DND-41 (cell line): ENCODE data around the gene CFAP299.

Source experiments
- ATAC-seq: fragments of 200-7000 bp; cut with Tn5 transposase; 3 replicates; pipeline ENCODE4 v1.9.1; 2021; ENCODE audit warnings: low read depth; ENCODE audit not compliant: insufficient read depth
- DNase-seq: peaks from one replicate; pipeline ENCODE4 v3.0.0-alpha.2; 2020
- H2AFZ ChIP-seq: 2 replicates; pipeline ENCODE4 v1.6.0; 2012; ENCODE audit warnings: low read depth, low read length
- H3K27ac ChIP-seq: 2 replicates; pipeline ENCODE4 v1.5.1; 2012; ENCODE audit warnings: low read length, inconsistent platforms
- H3K27me3 ChIP-seq: fragments of 200-600 bp; sonication (generic); 2 replicates; pipeline ENCODE4 v1.6.0; 2012; ENCODE audit warnings: low read length, mild to moderate bottlenecking, inconsistent platforms; ENCODE audit not compliant: insufficient read depth, poor library complexity
- H3K36me3 ChIP-seq: 2 replicates; pipeline ENCODE4 v1.5.1; 2012; ENCODE audit warnings: low read length, inconsistent platforms; ENCODE audit not compliant: insufficient read depth
- H3K4me1 ChIP-seq: 2 replicates; pipeline ENCODE4 v1.5.1; 2012; ENCODE audit warnings: mild to moderate bottlenecking, low read length; ENCODE audit not compliant: insufficient read depth
- H3K4me2 ChIP-seq: 2 replicates; pipeline ENCODE4 v1.6.0; 2012; ENCODE audit warnings: mild to moderate bottlenecking, moderate library complexity, low read length, inconsistent platforms; ENCODE audit not compliant: insufficient read depth
- H3K4me3 ChIP-seq, 2 experiments: fragments of 200-600 bp in 1 of 2; shearing (Covaris generic) in 1 of 2; 2 replicates each; pipeline ENCODE4 v1.5.1; 2012 to 2016; ENCODE audit warnings: inconsistent platforms in 2 of 2, low read length in 2 of 2, mild to moderate bottlenecking in 2 of 2, low read depth in 1 of 2, moderate library complexity in 1 of 2
- H3K79me2 ChIP-seq: 2 replicates; pipeline ENCODE4 v1.6.0; 2012; ENCODE audit warnings: low read length, inconsistent platforms; ENCODE audit not compliant: insufficient read depth
- H3K9ac ChIP-seq: 2 replicates; pipeline ENCODE4 v1.6.0; 2012; ENCODE audit warnings: low read depth, mild to moderate bottlenecking, inconsistent platforms, low read length, moderate library complexity
- H3K9me3 ChIP-seq: 2 replicates; pipeline ENCODE4 v1.5.1; 2012; ENCODE audit warnings: low read length, moderate library complexity, mild to moderate bottlenecking, inconsistent platforms; ENCODE audit not compliant: insufficient read depth, severe bottlenecking
- H4K20me1 ChIP-seq: 2 replicates; pipeline ENCODE4 v1.6.0; 2012; ENCODE audit warnings: low read length; ENCODE audit not compliant: insufficient read depth
- EZH2 ChIP-seq: IDR thresholded peaks from 3 replicates; pipeline ENCODE4 v1.6.1; 2012; ENCODE audit warnings: borderline replicate concordance, low read depth, mild to moderate bottlenecking, moderate library complexity, low read length, inconsistent platforms; ENCODE audit not compliant: severe bottlenecking
- TF ChIP-seq, protein P1 (sequence below): IDR thresholded peaks from 2 replicates; pipeline ENCODE4 v1.5.1; 2012; ENCODE audit warnings: borderline replicate concordance, low read length, moderate library complexity, mild to moderate bottlenecking; ENCODE audit not compliant: poor library complexity, severe bottlenecking; ENCODE audit errors: extremely low read depth

The CFAP299 gene

DNA sequence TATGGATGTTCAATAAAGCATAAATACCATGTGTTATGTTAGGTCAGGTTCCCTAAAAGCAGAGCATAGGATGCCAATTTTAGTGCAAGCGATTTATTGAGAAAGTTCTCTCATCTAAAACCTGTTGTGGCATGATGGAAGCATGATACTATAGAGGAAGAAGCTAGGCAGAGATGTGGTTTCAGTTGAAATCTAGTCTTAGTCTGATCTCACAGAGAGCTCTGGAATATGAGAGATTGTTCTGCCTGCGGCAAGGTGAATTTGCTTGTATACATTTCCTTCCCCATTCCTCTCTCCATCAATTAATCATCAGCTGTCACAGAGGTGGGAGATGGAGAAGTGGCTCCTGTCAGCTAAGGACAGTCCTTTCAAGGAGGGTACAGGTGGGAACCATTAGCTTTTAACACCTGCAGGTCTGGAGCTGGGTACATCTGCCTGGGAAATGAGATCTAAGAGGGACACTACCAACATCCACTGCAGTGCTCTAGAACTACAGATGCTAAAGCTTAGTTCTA, 252.4 kb downstream of the CFAP299 start:
- Histone ChIP-seq H4K20me1 (no peaks in the 10 kb centered on the region), H3K27ac (no peak overlapping the region), H3K9me3 (no peaks in the 10 kb centered on the region), H3K4me2 (no peak overlapping the region), H3K36me3 (no peaks in the 10 kb centered on the region), H3K4me1 (no peaks in the 10 kb centered on the region), H3K9ac (no peak overlapping the region), H3K4me3 (no peak overlapping the region), H3K79me2 (no peaks in the 10 kb centered on the region), H2AFZ (no peak overlapping the region), H3K27me3 (no peaks in the 10 kb centered on the region)
- ATAC-seq (no peak), DNase-seq (no peak)
- TF ChIP-seq, protein P1, sequence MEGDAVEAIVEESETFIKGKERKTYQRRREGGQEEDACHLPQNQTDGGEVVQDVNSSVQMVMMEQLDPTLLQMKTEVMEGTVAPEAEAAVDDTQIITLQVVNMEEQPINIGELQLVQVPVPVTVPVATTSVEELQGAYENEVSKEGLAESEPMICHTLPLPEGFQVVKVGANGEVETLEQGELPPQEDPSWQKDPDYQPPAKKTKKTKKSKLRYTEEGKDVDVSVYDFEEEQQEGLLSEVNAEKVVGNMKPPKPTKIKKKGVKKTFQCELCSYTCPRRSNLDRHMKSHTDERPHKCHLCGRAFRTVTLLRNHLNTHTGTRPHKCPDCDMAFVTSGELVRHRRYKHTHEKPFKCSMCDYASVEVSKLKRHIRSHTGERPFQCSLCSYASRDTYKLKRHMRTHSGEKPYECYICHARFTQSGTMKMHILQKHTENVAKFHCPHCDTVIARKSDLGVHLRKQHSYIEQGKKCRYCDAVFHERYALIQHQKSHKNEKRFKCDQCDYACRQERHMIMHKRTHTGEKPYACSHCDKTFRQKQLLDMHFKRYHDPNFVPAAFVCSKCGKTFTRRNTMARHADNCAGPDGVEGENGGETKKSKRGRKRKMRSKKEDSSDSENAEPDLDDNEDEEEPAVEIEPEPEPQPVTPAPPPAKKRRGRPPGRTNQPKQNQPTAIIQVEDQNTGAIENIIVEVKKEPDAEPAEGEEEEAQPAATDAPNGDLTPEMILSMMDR, result no peak
- TF ChIP-seq EZH2, result no peak

DNA sequence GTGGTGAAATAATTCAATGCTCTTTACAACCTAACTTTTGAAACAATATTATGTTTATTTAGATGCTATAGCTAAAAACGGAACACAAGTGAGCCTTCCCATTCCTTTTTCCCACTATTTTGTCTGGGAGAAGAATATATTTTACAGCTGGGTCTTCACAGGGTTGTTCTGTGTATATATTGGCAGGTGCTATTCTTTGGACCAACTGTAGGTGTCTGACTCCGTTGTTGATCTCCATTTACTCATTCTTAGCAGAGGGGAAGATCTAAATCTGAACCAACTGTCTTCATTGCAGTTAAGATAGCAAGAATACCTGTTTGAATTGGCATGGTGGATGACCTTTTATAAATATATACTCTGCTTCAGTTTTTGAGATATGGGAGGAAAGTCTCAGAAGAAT, 257.4 kb downstream of the CFAP299 start:
- DNase-seq (no peak), ATAC-seq (0 out of 3 replicates have a peak, but pooled peaks have one; percentile 48)
- Histone ChIP-seq H3K27ac (no peak overlapping the region), H3K9ac (no peak overlapping the region), H3K4me3 (no peak overlapping the region), H3K27me3 (no peaks in the 10 kb centered on the region), H2AFZ (no peak overlapping the region), H3K4me1 (no peaks in the 10 kb centered on the region), H3K79me2 (no peaks in the 10 kb centered on the region), H3K4me2 (no peak overlapping the region), H3K36me3 (no peaks in the 10 kb centered on the region), H4K20me1 (no peaks in the 10 kb centered on the region), H3K9me3 (no peaks in the 10 kb centered on the region)
- TF ChIP-seq EZH2, result no peak
- TF ChIP-seq, protein P1, result peak; percentile 16

- Histone ChIP-seq H3K36me3 (no peaks in the 10 kb centered on the region), H3K4me2 (no peak overlapping the region), H4K20me1 (no peaks in the 10 kb centered on the region), H3K4me1 (no peaks in the 10 kb centered on the region), H3K27me3 (no peaks in the 10 kb centered on the region), H3K27ac (no peak overlapping the region), H3K4me3 (no peak overlapping the region), H3K9me3 (no peaks in the 10 kb centered on the region), H3K9ac (no peak overlapping the region), H3K79me2 (no peaks in the 10 kb centered on the region), H2AFZ (no peak overlapping the region)
- TF ChIP-seq EZH2, result no peak
- TF ChIP-seq, protein P1, result no peak
- ATAC-seq (no peak), DNase-seq (no peak)
These were observed 259.2 kb downstream of the CFAP299 start for GRCh38 chr4:80594701-80595100.
